Esophagus squamous epithelium (tissue), 5 donors: ENCODE data around the gene TENT4B. TPM values are rescaled to one million over a fixed set of nuclear protein-coding genes. Genes with fewer than 3 reads are reported as not detected.
A peak's percentile ranks its signal among the peaks of the same experiment; 100 is the strongest.
"Not testable (repeated sequence)": the region's sequence is repeated elsewhere in the genome, so short reads cannot be mapped to it uniquely, and the experiment has no call there.

Experiments
- DNase-seq: peaks from one replicate; lab custom pipeline; 2025; lab: John Stamatoyannopoulos, UW
- H3K27ac ChIP-seq, 4 donors: fragments of 200-600 bp; sonication (generic); one replicate each; pipeline ENCODE4 v1.5.1; 2016 to 2019; ENCODE audit warnings: mild to moderate bottlenecking in 1 of 4
- H3K27me3 ChIP-seq, 4 donors: fragments of 200-600 bp; sonication (generic); 1 replicate in 3 of 4; 2 replicates in 1 of 4; pipeline versions ENCODE4 v1.5.1 to v1.6.0; 2017 to 2021; ENCODE audit warnings: antibody characterized with exemption in 1 of 4
- H3K36me3 ChIP-seq, 3 donors: fragments of 200-600 bp; sonication (generic); one replicate each; pipeline ENCODE4 v1.5.1; 2016 to 2019
- H3K4me1 ChIP-seq, 3 donors: fragments of 200-600 bp; sonication (generic); one replicate each; pipeline ENCODE4 v1.5.1; 2017 to 2019
- H3K4me3 ChIP-seq, 4 donors: fragments of 200-600 bp; sonication (generic); 1 replicate in 3 of 4; 2 replicates in 1 of 4; pipeline ENCODE4 v1.5.1; 2016 to 2019; ENCODE audit warnings: mild to moderate bottlenecking in 2 of 4, moderate library complexity in 1 of 4
- H3K9me3 ChIP-seq, 3 donors: fragments of 200-600 bp; sonication (generic); one replicate each; pipeline ENCODE4 v1.5.1; 2016 to 2019
- POLR2A ChIP-seq, 4 donors: fragments of 450-650 bp; IDR thresholded peaks; one replicate each; pipeline ENCODE4 v1.6.1; 2017; ENCODE audit warnings: antibody characterized with exemption in 4 of 4, mild to moderate bottlenecking in 4 of 4, moderate library complexity in 3 of 4
- WGBS, 2 donors: methylation state at CpG; one replicate each; pipeline ENCODE4 v1.1.5; 2018; 5-methylcytosine and 5-hydroxymethylcytosine counted together
- intact Hi-C: fragments of 100-400 bp; cut with DNase I; formaldehyde crosslinking; loops from one replicate; pipeline ENCODE4 v1.15.0; 2022
- total RNA-seq, 4 donors: library from RNA; depleted of rRNA; stranded (reverse); fragments of >200 nt; gene quantifications; one replicate each; pipeline ENCODE4 v1.1.0, GENCODE V29; 2016
- TF ChIP-seq, protein P1 (sequence below), 6 experiments: fragments of 450-650 bp in 4 of 6; fragments of 200-600 bp in 2 of 6; sonication (generic) in 2 of 6; IDR thresholded peaks; one replicate each; pipeline ENCODE4 v1.5.1; 2016 to 2019; ENCODE audit warnings: antibody characterized with exemption in 6 of 6, mild to moderate bottlenecking in 4 of 6, moderate library complexity in 4 of 6
- donor health status: DM: yes; HTN: yes; CAD: no.

TENT4B gene
- total RNA-seq, 4 donors from 2014 or later: 6.3 to 11.4 (median 8.4) TPM

- Histone ChIP-seq H3K4me3 (no peak overlapping the region), H3K27me3 (peaks cover 0 to 8% (median 0%) of the 10 kb centered on the region in 4 donors), H3K9me3 (no peaks in the 10 kb centered on the region), H3K4me1 (peaks cover 3 to 22% (median 8%) of the 10 kb centered on the region in 3 donors), H3K36me3 (no peaks in the 10 kb centered on the region), H3K27ac (no peak overlapping the region)
- WGBS, 2 donors: 49 to 59% methylated on average over 5 of the region's 5 CpGs
- intact Hi-C loops: no loop called here
- DNase-seq: no peak
- TF ChIP-seq, protein P1, sequence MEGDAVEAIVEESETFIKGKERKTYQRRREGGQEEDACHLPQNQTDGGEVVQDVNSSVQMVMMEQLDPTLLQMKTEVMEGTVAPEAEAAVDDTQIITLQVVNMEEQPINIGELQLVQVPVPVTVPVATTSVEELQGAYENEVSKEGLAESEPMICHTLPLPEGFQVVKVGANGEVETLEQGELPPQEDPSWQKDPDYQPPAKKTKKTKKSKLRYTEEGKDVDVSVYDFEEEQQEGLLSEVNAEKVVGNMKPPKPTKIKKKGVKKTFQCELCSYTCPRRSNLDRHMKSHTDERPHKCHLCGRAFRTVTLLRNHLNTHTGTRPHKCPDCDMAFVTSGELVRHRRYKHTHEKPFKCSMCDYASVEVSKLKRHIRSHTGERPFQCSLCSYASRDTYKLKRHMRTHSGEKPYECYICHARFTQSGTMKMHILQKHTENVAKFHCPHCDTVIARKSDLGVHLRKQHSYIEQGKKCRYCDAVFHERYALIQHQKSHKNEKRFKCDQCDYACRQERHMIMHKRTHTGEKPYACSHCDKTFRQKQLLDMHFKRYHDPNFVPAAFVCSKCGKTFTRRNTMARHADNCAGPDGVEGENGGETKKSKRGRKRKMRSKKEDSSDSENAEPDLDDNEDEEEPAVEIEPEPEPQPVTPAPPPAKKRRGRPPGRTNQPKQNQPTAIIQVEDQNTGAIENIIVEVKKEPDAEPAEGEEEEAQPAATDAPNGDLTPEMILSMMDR (IDR thresholded peaks at IDR 0.05): no peak
- TF ChIP-seq POLR2A (IDR thresholded peaks at IDR 0.05): no peak
These were observed 85.8 kb downstream of the TENT4B start for GRCh38 chr16:50238868-50239301.

- peaks cover 13 to 30% (median 18%) of the 10 kb centered on the region in 3 donors for H3K4me1 ChIP-seq
- not testable (repeated sequence) for H3K9me3 ChIP-seq, H3K36me3 ChIP-seq, H3K27ac ChIP-seq, DNase-seq, H3K4me3 ChIP-seq
- peaks cover 0 to 13% (median 0%) of the 10 kb centered on the region in 4 donors for H3K27me3 ChIP-seq
- 69 to 72% methylated on average over 6 of the region's 6 CpGs for WGBS, 2 donors
- intact Hi-C loops: loop anchor here (10.0 kb wide), 1 partner anchor 112 kb away; no protein-coding TSS in a partner anchor
These were observed 89.9 kb downstream of the TENT4B start for GRCh38 chr16:50243024-50243423.

GRCh38 chr16:50244140-50244503 is 91.0 kb downstream of the TENT4B start:
- intact Hi-C loops: loop anchor here (10.0 kb wide), 1 partner anchor 111 kb away; no protein-coding TSS in a partner anchor
- H3K36me3 ChIP-seq: no peaks in the 10 kb centered on the region
- H3K4me1 ChIP-seq: peaks cover 13 to 30% (median 18%) of the 10 kb centered on the region in 3 donors
- H3K27me3 ChIP-seq: peaks cover 0 to 13% (median 0%) of the 10 kb centered on the region in 4 donors
- H3K4me3 ChIP-seq: peak overlapping the region in 1 of 4 donors; percentile 76
- TF ChIP-seq, protein P1 (IDR thresholded peaks at IDR 0.05): no peak
- peak overlapping the region in 3 of 4 donors; percentile 75 to 93 (median 86) for H3K27ac ChIP-seq
- 72 to 74% methylated on average over 2 to 9 of the region's 9 CpGs for WGBS, 2 donors
- H3K9me3 ChIP-seq: no peaks in the 10 kb centered on the region
- no peak for DNase-seq

DNA sequence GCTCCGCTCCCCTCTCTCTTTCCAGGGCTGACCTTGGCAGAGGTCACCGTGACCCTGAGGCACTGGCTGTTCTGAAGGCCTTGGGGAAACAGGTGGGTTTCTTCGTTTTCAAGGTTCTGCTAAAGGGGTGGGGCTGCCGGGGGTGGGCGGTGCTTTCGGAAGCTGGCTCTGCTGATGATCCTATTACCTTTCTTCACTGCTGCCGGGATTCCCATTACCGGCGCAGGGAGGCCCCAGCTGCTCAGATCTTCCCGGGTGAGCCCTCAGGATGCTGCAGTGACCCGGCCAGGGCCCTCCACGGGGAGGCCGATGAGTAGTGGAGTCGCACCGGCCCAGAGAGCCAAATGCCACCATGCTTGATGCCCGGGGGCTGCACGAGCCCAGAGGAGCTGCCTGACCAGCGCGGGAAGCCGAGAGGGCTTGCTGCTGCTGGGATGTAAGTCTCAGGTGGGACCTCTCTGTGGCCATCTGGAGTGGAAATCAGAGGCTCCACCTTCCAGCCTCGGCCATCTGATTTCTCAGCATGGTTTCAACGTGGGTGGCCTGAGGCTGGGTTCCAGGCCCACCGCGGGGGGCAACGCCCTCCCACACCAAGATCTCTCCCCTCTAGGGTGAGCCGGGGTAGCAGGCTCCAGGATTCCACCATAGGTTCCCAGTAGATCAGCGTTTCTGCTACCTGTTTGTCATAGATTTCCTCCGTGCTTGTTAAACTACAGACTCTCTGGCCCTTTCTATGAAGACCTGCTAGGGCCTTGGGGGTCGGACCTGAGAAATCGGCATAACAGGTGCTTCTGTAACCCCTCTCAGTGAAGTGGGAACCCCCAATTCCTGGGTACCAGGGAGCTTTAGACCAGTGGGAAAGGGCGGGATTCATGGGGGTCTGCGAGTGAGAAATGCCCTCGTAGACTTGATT is 91.7 kb downstream of the TENT4B start:
- Histone ChIP-seq H3K4me3 (peak overlapping the region; percentile 48 to 83 (median 70)), H3K36me3 (no peaks in the 10 kb centered on the region), H3K27me3 (peaks cover 0 to 13% (median 0%) of the 10 kb centered on the region in 4 donors), H3K9me3 (no peaks in the 10 kb centered on the region), H3K4me1 (peaks cover 13 to 30% (median 18%) of the 10 kb centered on the region in 3 donors), H3K27ac (peak overlapping the region; percentile 75 to 93 (median 84))
- TF ChIP-seq POLR2A (IDR thresholded peaks at IDR 0.05): no peak
- TF ChIP-seq, protein P1 (IDR thresholded peaks at IDR 0.05): no peak
- no peak for DNase-seq
- WGBS, 2 donors: 16 to 29% methylated on average over 10 to 13 of the region's 33 CpGs
- intact Hi-C loops: loop anchor here (10.0 kb wide), 1 partner anchor 110 kb away; no protein-coding TSS in a partner anchor

DNA sequence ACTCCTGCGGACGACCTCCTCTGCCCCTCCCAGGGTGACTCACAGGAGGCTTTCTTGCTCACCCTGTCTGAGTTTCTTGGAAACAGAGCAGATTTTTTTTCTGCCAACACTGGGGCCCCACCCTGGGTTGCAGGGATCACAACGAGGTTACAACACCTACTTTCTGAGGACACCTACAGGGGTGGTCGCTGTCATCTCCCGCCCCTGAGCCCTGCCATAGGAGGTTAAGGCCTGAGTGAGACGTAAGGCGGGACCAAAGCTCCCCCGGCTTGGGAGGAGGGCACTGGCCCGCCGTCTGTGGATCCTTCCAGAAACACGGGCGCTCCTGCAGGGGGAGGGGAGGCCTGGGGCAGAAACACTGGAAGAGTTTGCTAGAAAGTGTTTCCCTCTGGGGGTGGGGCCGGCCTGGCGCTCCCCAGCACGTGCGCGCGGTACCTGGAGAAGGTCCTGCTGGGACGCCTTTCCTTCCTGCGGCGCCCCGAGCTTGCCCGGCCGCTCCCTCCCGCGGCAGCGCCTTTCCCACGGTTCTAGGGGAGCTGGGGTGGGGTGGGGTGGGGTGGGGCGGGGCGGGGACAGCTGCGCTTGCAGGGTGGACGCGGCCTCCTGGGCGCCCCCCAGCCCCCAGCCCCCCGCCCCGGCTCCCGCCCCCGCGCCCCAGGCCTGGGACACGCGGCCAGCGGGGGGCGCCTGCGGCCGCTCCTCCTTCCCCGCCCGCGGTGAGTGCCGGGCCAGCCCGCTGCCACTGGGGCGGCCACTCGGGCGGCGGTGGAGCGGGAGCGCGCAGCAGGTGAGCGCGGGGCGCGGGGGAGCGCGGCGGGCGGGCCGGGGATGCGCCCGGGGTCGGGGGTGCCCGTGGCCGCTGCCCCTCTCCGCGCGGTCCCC is 92.6 kb downstream of the TENT4B start:
- Histone ChIP-seq H3K27me3 (peaks cover 0 to 13% (median 0%) of the 10 kb centered on the region in 4 donors), H3K27ac (peak overlapping the region; percentile 75 to 93 (median 84)), H3K9me3 (no peaks in the 10 kb centered on the region), H3K4me1 (peaks cover 13 to 30% (median 18%) of the 10 kb centered on the region in 3 donors), H3K36me3 (no peaks in the 10 kb centered on the region), H3K4me3 (peak overlapping the region; percentile 48 to 83 (median 70))
- no peak for DNase-seq
- WGBS, 2 donors: 0 to 4% methylated on average over 2 to 3 of the region's 74 CpGs
- no peak for TF ChIP-seq POLR2A (IDR thresholded peaks at IDR 0.05)
- TF ChIP-seq, protein P1 (IDR thresholded peaks at IDR 0.05): peak in 4 of 6 experiments; percentile 5 to 13 (median 8)
- intact Hi-C loops: loop anchor here (10.0 kb wide), 1 partner anchor 109 kb away; no protein-coding TSS in a partner anchor
